ENCODE measurements around the gene LDLRAP1. TPM values are rescaled to one million over a fixed set of nuclear protein-coding genes. Genes with fewer than 3 reads are reported as not detected.

LDLRAP1 gene
- total and polyA plus RNA-seq, 9 of the 15 experiments (the other 6 are each of a cell fraction or from before 2014, with no cell fraction given): 0.56 to 29.6 (median 16.2) TPM

- H4K20me1 ChIP-seq (replicated peaks; ENCODE audit: control insufficient read depth, insufficient read depth, low read length): no peaks in the 10 kb centered on the region; the same call in 1 of the 2 replicates
- H3K79me2 ChIP-seq (ENCODE audit: control insufficient read depth, insufficient read depth, low read length): peaks cover 36% of the 10 kb centered on the region
- in situ Hi-C loops (cut with MboI) (no loop called here), intact Hi-C loops (cut with micrococcal nuclease) (loop anchor here (5.0 to 10.0 kb wide), 2 partner anchors 150 to 253 kb away; no protein-coding TSS in a partner anchor)
- H3K36me3 ChIP-seq (ENCODE audit: control insufficient read depth, insufficient read depth, low read length): no peaks in the 10 kb centered on the region
- no peaks in the 10 kb centered on the region for H3K9me3 ChIP-seq (replicated peaks; ENCODE audit: control insufficient read depth, insufficient read depth, low read depth, low read length)
- H3K4me3 ChIP-seq: peak overlapping the region; percentile 82
- no peak for DNase-seq (ENCODE audit: extremely low read depth in 1 of 4, low spot score in 3 of 4)
- H3K27ac ChIP-seq (ENCODE audit: extremely low read depth, low read depth, low read length): peak overlapping the region; percentile 78; the same call in 1 of the 3 replicates
- H3K9me1 ChIP-seq (ENCODE audit: control insufficient read depth, insufficient read depth, low read length): peaks cover 6% of the 10 kb centered on the region
- peak overlapping the region; percentile 75 for H3K4me2 ChIP-seq (ENCODE audit: insufficient read depth, low read length)
- peak overlapping the region; percentile 84 for H2AFZ ChIP-seq (ENCODE audit: low read depth, low read length)
- peak overlapping the region; percentile 67 to 90; a peak in 3 of 4 replicates for H3K9ac ChIP-seq (ENCODE audit: insufficient read depth in 1 of 2, low read depth in 2 of 2, low read length in 2 of 2)
- no peak for ATAC-seq
- no peaks in the 10 kb centered on the region for H3K27me3 ChIP-seq (ENCODE audit: control insufficient read depth in 2 of 2, insufficient read depth in 2 of 2, low read length in 2 of 2)
- peaks cover 41 to 42% of the 10 kb centered on the region in 2 experiments for H3K4me1 ChIP-seq (replicated peaks in 1 of 2; ENCODE audit: control insufficient read depth in 2 of 2, insufficient read depth in 2 of 2, low read length in 2 of 2)
- FAIRE-seq: no peak
- 22% methylated on average over 25 of the region's 25 CpGs for WGBS (ENCODE audit: insufficient coverage, low coverage, missing lambda C conversion rate)
- ChIA-PET CTCF (ENCODE audit: low intra/inter-chr PET ratio) (interaction anchor here (0.7 kb wide), 1 partner anchor 263 kb away, joined by 3 read pairs; no protein-coding TSS in a partner anchor), POLR2A (interaction anchor here (0.7 to 1.2 kb wide), 3 partner anchors 9 to 57 kb away, joined by 3 to 4 read pairs (median 3); no protein-coding TSS in a partner anchor)
- BruUV-seq (replicated peaks): no TSS peak
- TF ChIP-seq PHB (CRISPR knock-in tag; IDR thresholded peaks at IDR 0.05) (0 out of 2 replicates have a peak, but pooled peaks have one; percentile 74), U2AF2 (optimal IDR thresholded peaks at IDR 0.05; ENCODE audit: low read depth, low read length) (no peak), SMC3 (conservative IDR thresholded peaks at IDR 0.05; ENCODE audit: insufficient read depth, low read depth, low read length) (no peak), ELF2 (CRISPR knock-in tag; IDR thresholded peaks at IDR 0.05) (0 out of 2 replicates have a peak, but pooled peaks have one; percentile 30), ZBTB7A (IDR thresholded peaks at IDR 0.05; ENCODE audit: borderline replicate concordance, control insufficient read depth, low read depth, low read length) (no peak; the same call in 1 of the 2 replicates), SP1 (CRISPR knock-in tag; IDR thresholded peaks at IDR 0.05) (0 out of 2 replicates have a peak, but pooled peaks have one; percentile 9), ZNF174 (CRISPR knock-in tag; IDR thresholded peaks at IDR 0.05) (no peak), YY1 (IDR thresholded peaks at IDR 0.05; ENCODE audit: borderline replicate concordance in 1 of 3, control insufficient read depth in 1 of 3, extremely low read depth in 1 of 3, insufficient read depth in 3 of 3, insufficient read length in 1 of 3, insufficient replicate concordance in 2 of 3, low read depth in 1 of 3, low read length in 2 of 3) (no peak), KAT7 (CRISPR knock-in tag; IDR thresholded peaks at IDR 0.05; ENCODE audit: borderline replicate concordance) (peak; percentile 45; the same call in 1 of the 2 replicates), TFAM (CRISPR knock-in tag; conservative IDR thresholded peaks at IDR 0.05) (no peak), MCM3 (IDR thresholded peaks at IDR 0.05) (no peak), XRCC4 (IDR thresholded peaks at IDR 0.05; ENCODE audit: extremely low read depth, insufficient read depth, insufficient read length) (no peak), TSC22D4 (tag; IDR thresholded peaks at IDR 0.05) (no peak)
- TF ChIP-seq, protein P1, sequence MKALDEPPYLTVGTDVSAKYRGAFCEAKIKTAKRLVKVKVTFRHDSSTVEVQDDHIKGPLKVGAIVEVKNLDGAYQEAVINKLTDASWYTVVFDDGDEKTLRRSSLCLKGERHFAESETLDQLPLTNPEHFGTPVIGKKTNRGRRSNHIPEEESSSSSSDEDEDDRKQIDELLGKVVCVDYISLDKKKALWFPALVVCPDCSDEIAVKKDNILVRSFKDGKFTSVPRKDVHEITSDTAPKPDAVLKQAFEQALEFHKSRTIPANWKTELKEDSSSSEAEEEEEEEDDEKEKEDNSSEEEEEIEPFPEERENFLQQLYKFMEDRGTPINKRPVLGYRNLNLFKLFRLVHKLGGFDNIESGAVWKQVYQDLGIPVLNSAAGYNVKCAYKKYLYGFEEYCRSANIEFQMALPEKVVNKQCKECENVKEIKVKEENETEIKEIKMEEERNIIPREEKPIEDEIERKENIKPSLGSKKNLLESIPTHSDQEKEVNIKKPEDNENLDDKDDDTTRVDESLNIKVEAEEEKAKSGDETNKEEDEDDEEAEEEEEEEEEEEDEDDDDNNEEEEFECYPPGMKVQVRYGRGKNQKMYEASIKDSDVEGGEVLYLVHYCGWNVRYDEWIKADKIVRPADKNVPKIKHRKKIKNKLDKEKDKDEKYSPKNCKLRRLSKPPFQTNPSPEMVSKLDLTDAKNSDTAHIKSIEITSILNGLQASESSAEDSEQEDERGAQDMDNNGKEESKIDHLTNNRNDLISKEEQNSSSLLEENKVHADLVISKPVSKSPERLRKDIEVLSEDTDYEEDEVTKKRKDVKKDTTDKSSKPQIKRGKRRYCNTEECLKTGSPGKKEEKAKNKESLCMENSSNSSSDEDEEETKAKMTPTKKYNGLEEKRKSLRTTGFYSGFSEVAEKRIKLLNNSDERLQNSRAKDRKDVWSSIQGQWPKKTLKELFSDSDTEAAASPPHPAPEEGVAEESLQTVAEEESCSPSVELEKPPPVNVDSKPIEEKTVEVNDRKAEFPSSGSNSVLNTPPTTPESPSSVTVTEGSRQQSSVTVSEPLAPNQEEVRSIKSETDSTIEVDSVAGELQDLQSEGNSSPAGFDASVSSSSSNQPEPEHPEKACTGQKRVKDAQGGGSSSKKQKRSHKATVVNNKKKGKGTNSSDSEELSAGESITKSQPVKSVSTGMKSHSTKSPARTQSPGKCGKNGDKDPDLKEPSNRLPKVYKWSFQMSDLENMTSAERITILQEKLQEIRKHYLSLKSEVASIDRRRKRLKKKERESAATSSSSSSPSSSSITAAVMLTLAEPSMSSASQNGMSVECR (CRISPR knock-in tag; IDR thresholded peaks at IDR 0.05): 0 out of 2 replicates have a peak, but pooled peaks have one; percentile 3
- TF ChIP-seq, protein P2, sequence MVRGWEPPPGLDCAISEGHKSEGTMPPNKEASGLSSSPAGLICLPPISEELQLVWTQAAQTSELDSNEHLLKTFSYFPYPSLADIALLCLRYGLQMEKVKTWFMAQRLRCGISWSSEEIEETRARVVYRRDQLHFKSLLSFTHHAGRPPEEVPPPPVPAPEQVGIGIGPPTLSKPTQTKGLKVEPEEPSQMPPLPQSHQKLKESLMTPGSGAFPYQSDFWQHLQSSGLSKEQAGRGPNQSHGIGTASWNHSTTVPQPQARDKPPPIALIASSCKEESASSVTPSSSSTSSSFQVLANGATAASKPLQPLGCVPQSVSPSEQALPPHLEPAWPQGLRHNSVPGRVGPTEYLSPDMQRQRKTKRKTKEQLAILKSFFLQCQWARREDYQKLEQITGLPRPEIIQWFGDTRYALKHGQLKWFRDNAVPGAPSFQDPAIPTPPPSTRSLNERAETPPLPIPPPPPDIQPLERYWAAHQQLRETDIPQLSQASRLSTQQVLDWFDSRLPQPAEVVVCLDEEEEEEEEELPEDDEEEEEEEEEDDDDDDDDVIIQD (CRISPR knock-in tag; IDR thresholded peaks at IDR 0.05): no peak
Observed at GRCh38 chr1:25544243-25544764, 898 bp downstream of the LDLRAP1 start.

All from K562 (cell line).